Duodenal mucosa (tissue), 2 donors: ENCODE measurements around the gene CFAP99.

Experiments used
- H3K27ac ChIP-seq: one replicate; pipeline ENCODE4 v1.7.0; 2013; ENCODE audit warnings: low read depth, low read length
- H3K27me3 ChIP-seq, 2 donors: one replicate each; pipeline ENCODE4 v1.7.0; 2013; ENCODE audit warnings: low read length in 2 of 2, control low read depth in 1 of 2; ENCODE audit not compliant: insufficient read depth in 2 of 2, control insufficient read depth in 1 of 2
- H3K36me3 ChIP-seq, 2 donors: one replicate each; pipeline ENCODE4 v1.7.0; 2013; ENCODE audit warnings: low read length in 2 of 2, control low read depth in 1 of 2; ENCODE audit not compliant: insufficient read depth in 2 of 2, control insufficient read depth in 1 of 2
- H3K4me1 ChIP-seq, 2 donors: one replicate each; pipeline ENCODE4 v1.7.0; 2013; ENCODE audit warnings: low read length in 2 of 2, control low read depth in 1 of 2; ENCODE audit not compliant: insufficient read depth in 2 of 2, control insufficient read depth in 1 of 2
- H3K4me3 ChIP-seq, 2 donors: one replicate each; pipeline ENCODE4 v1.7.0; 2013; ENCODE audit warnings: low read length in 2 of 2, low read depth in 1 of 2
- H3K9ac ChIP-seq, 2 donors: one replicate each; pipeline ENCODE4 v1.7.0; 2013; ENCODE audit warnings: low read length in 2 of 2, low read depth in 1 of 2
- H3K9me3 ChIP-seq, 2 donors: one replicate each; pipeline ENCODE4 v1.7.0; 2013; ENCODE audit warnings: low read length in 2 of 2, control low read depth in 1 of 2; ENCODE audit not compliant: control insufficient read depth in 1 of 2

CFAP99 gene

DNA sequence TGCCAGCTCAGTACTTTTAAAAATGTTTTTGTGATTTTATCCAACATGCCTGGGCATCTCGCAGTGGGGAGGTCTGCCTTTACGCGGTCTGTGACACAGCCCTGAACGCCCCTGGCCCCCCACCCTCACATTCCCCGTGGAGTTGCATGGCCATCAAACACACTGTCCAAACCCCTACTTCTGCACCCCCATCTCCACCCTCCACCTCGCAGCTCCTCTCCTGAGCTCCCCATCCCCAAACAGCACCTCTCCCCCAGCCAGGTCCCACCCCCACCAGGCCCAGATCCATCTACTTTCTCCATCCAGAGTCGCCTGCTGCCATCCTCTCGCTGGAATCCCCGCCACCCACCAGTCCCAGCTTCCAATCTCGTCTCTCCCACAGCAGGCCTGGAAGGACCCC lies 9.8 kb upstream of the CFAP99 start:
- Histone ChIP-seq H3K27ac (no peak overlapping the region), H3K9me3 (no peaks in the 10 kb centered on the region), H3K4me1 (peaks cover 24 to 26% of the 10 kb centered on the region in 2 donors), H3K36me3 (no peaks in the 10 kb centered on the region), H3K4me3 (no peak overlapping the region), H3K9ac (no peak overlapping the region), H3K27me3 (no peaks in the 10 kb centered on the region)

GRCh38 chr4:2409381-2409783 lies 9.4 kb upstream of the CFAP99 start:
- H3K9ac ChIP-seq: no peak overlapping the region
- no peaks in the 10 kb centered on the region for H3K36me3 ChIP-seq
- no peak overlapping the region for H3K27ac ChIP-seq
- H3K27me3 ChIP-seq: no peaks in the 10 kb centered on the region
- H3K4me1 ChIP-seq: peaks cover 28 to 30% of the 10 kb centered on the region in 2 donors
- H3K4me3 ChIP-seq: no peak overlapping the region
- no peaks in the 10 kb centered on the region for H3K9me3 ChIP-seq

DNA sequence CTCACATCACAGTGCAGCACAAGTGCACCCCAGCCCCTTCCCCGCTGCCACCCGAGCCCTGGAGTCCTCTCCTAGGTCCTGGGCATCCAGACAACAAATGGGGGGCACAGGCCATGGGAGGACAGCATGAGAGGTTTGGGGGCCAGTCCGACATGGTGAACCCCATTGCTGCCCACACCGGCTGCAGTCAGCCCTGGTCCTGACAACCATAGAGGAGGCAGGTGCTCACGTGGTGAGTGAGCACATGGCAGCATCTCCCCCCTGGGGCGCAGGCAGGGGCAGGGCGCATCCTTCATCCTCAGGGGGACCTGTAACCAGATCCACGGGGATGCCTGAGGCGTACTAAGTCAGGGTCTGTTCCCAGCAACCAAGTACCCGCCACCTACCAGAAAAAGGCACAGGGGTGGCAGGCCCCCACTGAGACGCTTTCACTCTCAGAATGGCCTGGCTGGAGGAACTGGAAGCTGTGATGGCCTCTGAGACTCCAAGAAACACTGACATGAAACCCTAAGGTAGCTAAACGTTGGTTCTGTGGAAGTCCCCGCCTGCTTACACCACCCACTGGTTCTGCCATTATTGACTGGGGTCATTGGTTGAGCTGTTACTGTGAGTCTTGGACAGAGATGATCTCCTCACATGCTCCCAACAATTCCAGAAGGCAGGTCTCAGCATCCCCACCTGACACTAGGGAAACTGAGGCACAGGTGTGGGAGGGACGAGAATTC lies 6.8 kb upstream of the CFAP99 start:
- H3K9ac ChIP-seq: peak overlapping the region; percentile 63 to 70
- H3K27ac ChIP-seq: peak overlapping the region; percentile 91
- H3K4me3 ChIP-seq: peak overlapping the region; percentile 63 to 67

GRCh38 chr4:2412534-2412884 lies 6.2 kb upstream of the CFAP99 start:
- Histone ChIP-seq H3K9me3 (no peaks in the 10 kb centered on the region), H3K9ac (peak overlapping the region; percentile 63 to 70), H3K36me3 (no peaks in the 10 kb centered on the region), H3K27me3 (peaks cover 5 to 15% of the 10 kb centered on the region in 2 donors), H3K4me1 (peaks cover 40 to 44% of the 10 kb centered on the region in 2 donors), H3K4me3 (peak overlapping the region; percentile 63 to 67), H3K27ac (peak overlapping the region; percentile 91)

More for the DNA sequence above, 6.8 kb upstream of the CFAP99 start:
- H3K27me3 ChIP-seq: peaks cover 5 to 11% of the 10 kb centered on the region in 2 donors
- H3K4me1 ChIP-seq: peaks cover 39 to 44% of the 10 kb centered on the region in 2 donors
- H3K9me3 ChIP-seq: no peaks in the 10 kb centered on the region
- H3K36me3 ChIP-seq: no peaks in the 10 kb centered on the region

- peaks cover 5 to 20% of the 10 kb centered on the region in 2 donors for H3K27me3 ChIP-seq
- H3K9me3 ChIP-seq: no peaks in the 10 kb centered on the region
- H3K27ac ChIP-seq: peak overlapping the region; percentile 91
- peaks cover 44 to 45% of the 10 kb centered on the region in 2 donors for H3K4me1 ChIP-seq
- H3K9ac ChIP-seq: peak overlapping the region; percentile 63 to 70
- H3K4me3 ChIP-seq: peak overlapping the region; percentile 63 to 67
- no peaks in the 10 kb centered on the region for H3K36me3 ChIP-seq
Measured at GRCh38 chr4:2412885-2413716, 5.7 kb upstream of the CFAP99 start.

- Histone ChIP-seq H3K9ac (peak overlapping the region; percentile 63 to 70), H3K4me1 (peaks cover 44 to 47% of the 10 kb centered on the region in 2 donors), H3K27ac (peak overlapping the region; percentile 91), H3K27me3 (peaks cover 5 to 20% of the 10 kb centered on the region in 2 donors), H3K36me3 (no peaks in the 10 kb centered on the region), H3K4me3 (peak overlapping the region; percentile 63 to 67), H3K9me3 (no peaks in the 10 kb centered on the region)
Measured at GRCh38 chr4:2413821-2414610, 4.7 kb upstream of the CFAP99 start.

DNA sequence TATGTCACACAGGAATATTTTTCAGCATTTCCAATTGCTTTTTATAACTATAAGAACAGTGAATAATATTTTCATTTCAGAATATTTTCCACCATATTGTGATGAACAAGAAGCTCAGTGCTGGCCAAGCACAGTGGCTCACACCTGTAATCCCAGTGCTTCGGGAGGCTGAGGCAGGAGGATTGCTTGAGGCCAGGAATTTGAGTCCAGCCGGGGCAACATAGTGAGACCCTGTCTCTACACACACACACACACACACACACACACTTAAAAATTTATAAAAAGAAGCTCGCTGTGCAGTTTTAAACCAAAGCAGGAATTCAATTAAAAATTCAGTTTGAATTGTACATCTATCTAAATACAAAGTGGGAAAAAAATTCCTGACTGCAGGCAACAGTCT lies 3.5 kb upstream of the CFAP99 start:
- Histone ChIP-seq H3K9ac (no peak overlapping the region), H3K36me3 (no peaks in the 10 kb centered on the region), H3K9me3 (no peaks in the 10 kb centered on the region), H3K4me1 (peaks cover 51 to 53% of the 10 kb centered on the region in 2 donors), H3K27ac (no peak overlapping the region), H3K27me3 (peaks cover 15 to 21% of the 10 kb centered on the region in 2 donors), H3K4me3 (no peak overlapping the region)

DNA sequence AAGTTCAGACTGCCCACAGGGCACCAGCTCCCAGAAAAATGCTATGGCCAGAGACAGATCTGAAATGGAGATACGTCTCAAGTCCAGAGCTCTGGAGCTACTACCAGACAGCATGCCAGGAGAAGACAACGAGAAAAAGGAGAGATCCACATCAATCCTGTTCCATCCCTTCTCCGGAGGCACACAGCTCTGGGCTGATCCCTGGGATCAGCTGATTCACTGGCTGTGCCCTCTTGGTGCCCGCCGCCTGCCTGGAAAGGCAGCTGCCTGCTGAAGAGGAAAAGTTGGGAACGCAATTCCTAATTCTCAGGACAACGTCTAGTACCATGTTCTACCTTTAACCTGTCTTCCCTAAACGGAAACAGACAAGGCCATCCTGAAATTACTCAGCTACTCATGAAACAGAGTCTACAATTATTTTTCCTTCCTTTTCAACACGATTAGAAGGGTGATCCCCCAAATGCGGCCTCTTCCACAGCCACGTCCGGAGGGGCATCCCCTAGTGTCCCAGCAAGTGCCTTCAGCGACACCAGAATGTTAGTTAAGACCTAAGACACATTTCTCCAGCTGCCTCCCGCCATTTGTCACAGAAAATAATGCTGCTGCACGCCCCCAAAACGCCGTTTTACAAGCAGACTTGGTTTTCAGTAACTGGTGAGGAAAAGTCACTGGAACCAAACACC lies 2.7 kb upstream of the CFAP99 start:
- peaks cover 51 to 53% of the 10 kb centered on the region in 2 donors for H3K4me1 ChIP-seq
- H3K9me3 ChIP-seq: no peaks in the 10 kb centered on the region
- H3K27ac ChIP-seq: no peak overlapping the region
- peak overlapping the region; percentile 66 to 78 for H3K4me3 ChIP-seq
- peak overlapping the region; percentile 63 to 66 for H3K9ac ChIP-seq
- peaks cover 23 to 27% of the 10 kb centered on the region in 2 donors for H3K27me3 ChIP-seq
- no peaks in the 10 kb centered on the region for H3K36me3 ChIP-seq

- Histone ChIP-seq H3K27ac (no peak overlapping the region), H3K4me3 (peak overlapping the region; percentile 66 to 78), H3K36me3 (no peaks in the 10 kb centered on the region), H3K4me1 (peaks cover 46 to 49% of the 10 kb centered on the region in 2 donors), H3K27me3 (peaks cover 25 to 27% of the 10 kb centered on the region in 2 donors), H3K9ac (peak overlapping the region; percentile 63 to 66), H3K9me3 (no peaks in the 10 kb centered on the region)
Measured at GRCh38 chr4:2416564-2417225, 2.1 kb upstream of the CFAP99 start.
